Body of pancreas (tissue), 4 donors: ENCODE measurements around the gene G3BP2. TPM values are rescaled to one million over a fixed set of nuclear protein-coding genes. Genes with fewer than 3 reads are reported as not detected.

Experiments used
- ATAC-seq: fragments of 150-250 bp; one replicate; pipeline ENCODE4 v1.9.1; 2016
- DNase-seq, 4 donors: peaks; one replicate each; pipeline ENCODE4 v3.0.0-alpha.2; 2019
- H3K27ac ChIP-seq, 4 donors: fragments of 200-600 bp; sonication (generic); 1 replicate in 3 of 4; 2 replicates in 1 of 4; pipeline versions ENCODE4 v1.5.1 to v1.6.1; 2016 to 2019; ENCODE audit warnings: mild to moderate bottlenecking in 1 of 4, mixed read lengths in 1 of 4, moderate library complexity in 1 of 4
- H3K27me3 ChIP-seq, 2 donors: fragments of 200-600 bp; sonication (generic); one replicate each; pipeline ENCODE4 v1.6.0; 2016; ENCODE audit warnings: mild to moderate bottlenecking in 1 of 2
- H3K36me3 ChIP-seq, 2 donors: fragments of 200-600 bp; sonication (generic); replicated peaks in 1 of 2; 2 replicates each; pipeline ENCODE4 v1.5.1; 2016; ENCODE audit warnings: low read depth in 2 of 2; ENCODE audit not compliant: insufficient read depth in 1 of 2
- H3K4me1 ChIP-seq: fragments of 200-600 bp; sonication (generic); one replicate; pipeline ENCODE4 v1.6.0; 2016
- H3K4me3 ChIP-seq, 2 donors: fragments of 200-600 bp; sonication (generic); 1 replicate in 1 of 2; 2 replicates in 1 of 2; pipeline ENCODE4 v1.5.1; 2016 to 2019
- H3K9me3 ChIP-seq, 3 donors: fragments of 200-600 bp; sonication (generic); 1 replicate in 2 of 3; 2 replicates in 1 of 3; pipeline ENCODE4 v1.5.1; 2016
- CTCF ChIP-seq, 7 experiments: fragments of 450-650 bp in 4 of 7; fragments of 200-600 bp in 3 of 7; sonication (generic) in 3 of 7; IDR thresholded peaks; one replicate each; pipeline ENCODE4 v1.5.1; 2016 to 2019; ENCODE audit warnings: antibody characterized with exemption in 7 of 7
- POLR2A ChIP-seq, 3 donors: fragments of 450-650 bp; IDR thresholded peaks; one replicate each; pipeline ENCODE4 v1.6.1; 2016; ENCODE audit warnings: antibody characterized with exemption in 3 of 3, mild to moderate bottlenecking in 2 of 3
- WGBS, 2 donors: methylation state at CpG; one replicate each; pipeline ENCODE4 v1.1.5; 2017; 5-methylcytosine and 5-hydroxymethylcytosine counted together
- intact Hi-C: fragments of 100-400 bp; cut with DNase I; formaldehyde crosslinking; loops from one replicate; pipeline ENCODE4 v1.15.1; 2023
- total RNA-seq, 2 donors: library from RNA; depleted of rRNA; stranded (reverse); fragments of >200 nt; gene quantifications; one replicate each; pipeline ENCODE4 v1.1.0, GENCODE V29; 2016

The G3BP2 gene
- total RNA-seq, 2 donors from 2014 or later, result 29.7 to 65.6 TPM

GRCh38 chr4:75630174-75630936 is 42.9 kb downstream of the G3BP2 start, which contains the start of gene CDKL2:
Gene CDKL2, minus strand, starts transcription at chr4:75630528. Its CDS starts 4,540 bp downstream, at chr4:75625988.
- H3K27ac ChIP-seq, result peak within 1 kb of the TSS in 3 of 4 donors; percentile 32 to 61 (median 56)
- H3K4me1 ChIP-seq, result peaks cover 3% of the 10 kb centered on the region
- ATAC-seq (peak; percentile 96), DNase-seq (peak; percentile 89 to 94 (median 91))
- intact Hi-C loops, result no loop called here
- H3K27me3 ChIP-seq, result no peaks in the 10 kb centered on the region
- no peaks in the 10 kb centered on the region for H3K9me3 ChIP-seq
- H3K36me3 ChIP-seq, result no peaks in the 10 kb centered on the region
- TF ChIP-seq CTCF (IDR thresholded peaks at IDR 0.05) (no peak), POLR2A (IDR thresholded peaks at IDR 0.05) (peak; percentile 15 to 61 (median 56))
- 3 to 13% methylated on average over 23 to 57 of the region's 57 CpGs for WGBS, 2 donors
- peak within 1 kb of the TSS; percentile 2 to 17 for H3K4me3 ChIP-seq

GRCh38 chr4:75629239-75629638 is 44.0 kb downstream of the G3BP2 start:
- Histone ChIP-seq H3K27me3 (no peaks in the 10 kb centered on the region), H3K9me3 (no peaks in the 10 kb centered on the region), H3K4me1 (peaks cover 3% of the 10 kb centered on the region), H3K27ac (no peak overlapping the region), H3K4me3 (no peak overlapping the region), H3K36me3 (no peaks in the 10 kb centered on the region)
- WGBS, 2 donors, result 29 to 43% methylated on average over 2 of the region's 2 CpGs
- no peak for ATAC-seq
- DNase-seq, result no peak
- TF ChIP-seq CTCF (IDR thresholded peaks at IDR 0.05) (no peak), POLR2A (IDR thresholded peaks at IDR 0.05) (no peak)
- intact Hi-C loops, result no loop called here

GRCh38 chr4:75623026-75623425 is 50.2 kb downstream of the G3BP2 start:
- Histone ChIP-seq H3K4me3 (no peak overlapping the region), H3K36me3 (no peaks in the 10 kb centered on the region), H3K27ac (no peak overlapping the region), H3K4me1 (no peaks in the 10 kb centered on the region), H3K27me3 (no peaks in the 10 kb centered on the region), H3K9me3 (no peaks in the 10 kb centered on the region)
- no peak for DNase-seq
- intact Hi-C loops, result no loop called here
- ATAC-seq, result no peak
- WGBS, 2 donors, result 87 to 92% methylated on average over 5 of the region's 5 CpGs
- TF ChIP-seq CTCF (IDR thresholded peaks at IDR 0.05), result no peak
- TF ChIP-seq POLR2A (IDR thresholded peaks at IDR 0.05), result no peak

GRCh38 chr4:75621715-75622114 is 51.5 kb downstream of the G3BP2 start:
- intact Hi-C loops, result no loop called here
- Histone ChIP-seq H3K4me1 (no peaks in the 10 kb centered on the region), H3K36me3 (no peaks in the 10 kb centered on the region), H3K9me3 (no peaks in the 10 kb centered on the region), H3K27ac (no peak overlapping the region), H3K4me3 (no peak overlapping the region), H3K27me3 (no peaks in the 10 kb centered on the region)
- no peak for DNase-seq
- TF ChIP-seq POLR2A (IDR thresholded peaks at IDR 0.05) (no peak), CTCF (IDR thresholded peaks at IDR 0.05) (no peak)
- ATAC-seq, result no peak

GRCh38 chr4:75612306-75612705 is 60.9 kb downstream of the G3BP2 start:
- H3K36me3 ChIP-seq, result no peaks in the 10 kb centered on the region
- H3K4me1 ChIP-seq, result no peaks in the 10 kb centered on the region
- intact Hi-C loops, result no loop called here
- no peak for ATAC-seq
- H3K4me3 ChIP-seq, result no peak overlapping the region
- H3K9me3 ChIP-seq, result no peaks in the 10 kb centered on the region
- DNase-seq, result no peak
- TF ChIP-seq CTCF (IDR thresholded peaks at IDR 0.05) (no peak), POLR2A (IDR thresholded peaks at IDR 0.05) (no peak)
- WGBS, 2 donors, result 100% methylated on average over 1 of the region's 1 CpG
- no peaks in the 10 kb centered on the region for H3K27me3 ChIP-seq
- H3K27ac ChIP-seq, result no peak overlapping the region
